ENCODE results near the gene PAPPA2. TPM values are rescaled to one million over a fixed set of nuclear protein-coding genes. Genes with fewer than 3 reads are reported as not detected.
"Not testable (repeated sequence)": the region's sequence is repeated elsewhere in the genome, so short reads cannot be mapped to it uniquely, and the experiment has no call there.

The PAPPA2 gene
- total RNA-seq, 6 experiments from 2014 or later, result 0.53 to 14.8 (median 2.9) TPM

DNA sequence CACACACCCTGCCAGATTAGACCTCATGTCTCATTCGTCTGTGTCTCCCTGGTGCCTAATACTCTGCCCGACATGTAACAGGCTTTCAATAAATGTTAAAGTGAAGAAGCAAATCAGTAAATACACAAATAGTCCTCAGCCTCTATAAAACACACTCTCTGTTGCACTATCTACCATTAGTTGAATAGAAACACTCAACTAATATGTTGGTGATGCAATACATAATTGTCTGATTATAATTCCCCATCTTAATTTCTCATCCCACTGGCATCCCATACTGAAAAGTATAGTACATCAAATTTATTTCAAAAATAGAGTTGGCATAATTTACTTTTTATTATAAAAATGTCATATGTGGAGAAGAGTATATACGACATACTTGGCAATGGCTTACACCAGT lies 162.4 kb downstream of the PAPPA2 start:
- H3K9me3 ChIP-seq, result no peaks in the 10 kb centered on the region
- 74% methylated on average over 3 of the region's 3 CpGs for WGBS (ENCODE audit: insufficient coverage, low coverage, low lambda C conversion rate, missing lambda C conversion rate)
- TF ChIP-seq, protein P1, sequence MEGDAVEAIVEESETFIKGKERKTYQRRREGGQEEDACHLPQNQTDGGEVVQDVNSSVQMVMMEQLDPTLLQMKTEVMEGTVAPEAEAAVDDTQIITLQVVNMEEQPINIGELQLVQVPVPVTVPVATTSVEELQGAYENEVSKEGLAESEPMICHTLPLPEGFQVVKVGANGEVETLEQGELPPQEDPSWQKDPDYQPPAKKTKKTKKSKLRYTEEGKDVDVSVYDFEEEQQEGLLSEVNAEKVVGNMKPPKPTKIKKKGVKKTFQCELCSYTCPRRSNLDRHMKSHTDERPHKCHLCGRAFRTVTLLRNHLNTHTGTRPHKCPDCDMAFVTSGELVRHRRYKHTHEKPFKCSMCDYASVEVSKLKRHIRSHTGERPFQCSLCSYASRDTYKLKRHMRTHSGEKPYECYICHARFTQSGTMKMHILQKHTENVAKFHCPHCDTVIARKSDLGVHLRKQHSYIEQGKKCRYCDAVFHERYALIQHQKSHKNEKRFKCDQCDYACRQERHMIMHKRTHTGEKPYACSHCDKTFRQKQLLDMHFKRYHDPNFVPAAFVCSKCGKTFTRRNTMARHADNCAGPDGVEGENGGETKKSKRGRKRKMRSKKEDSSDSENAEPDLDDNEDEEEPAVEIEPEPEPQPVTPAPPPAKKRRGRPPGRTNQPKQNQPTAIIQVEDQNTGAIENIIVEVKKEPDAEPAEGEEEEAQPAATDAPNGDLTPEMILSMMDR (IDR thresholded peaks at IDR 0.05), result no peak
- TF ChIP-seq POLR2A (IDR thresholded peaks at IDR 0.05), result no peak
- no peak overlapping the region for H3K27ac ChIP-seq
- no peaks in the 10 kb centered on the region for H3K36me3 ChIP-seq
- no peak overlapping the region for H3K4me3 ChIP-seq
- ATAC-seq, result no peak
- no peaks in the 10 kb centered on the region for H3K27me3 ChIP-seq
- no peak for DNase-seq
- intact Hi-C loops (cut with DNase I), result no loop called here
- H3K4me1 ChIP-seq, result no peaks in the 10 kb centered on the region

DNA sequence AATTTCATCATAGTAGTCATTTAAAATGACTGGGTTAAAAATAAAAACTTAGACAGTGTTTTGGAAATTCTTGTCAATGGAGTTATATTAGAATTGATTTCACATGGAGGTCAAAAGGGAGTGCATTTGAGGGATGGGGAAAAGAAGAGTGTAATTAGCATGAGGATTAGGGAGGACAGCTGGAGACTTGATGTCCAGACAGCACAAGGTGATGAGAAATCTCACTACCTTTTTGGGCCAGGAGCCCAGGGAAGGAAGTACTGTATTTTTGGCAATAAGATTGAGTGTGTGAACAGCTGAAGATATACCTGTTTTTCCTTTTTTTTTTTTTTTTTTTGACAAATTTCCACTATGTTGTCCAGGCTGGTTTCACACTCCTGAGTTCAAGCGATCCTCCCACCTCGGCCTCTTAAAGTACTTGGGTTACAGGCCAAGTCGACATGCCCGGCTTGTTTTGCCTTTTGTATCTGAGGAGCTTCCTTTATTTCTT lies 163.6 kb downstream of the PAPPA2 start:
- Histone ChIP-seq H3K4me3 (no peak overlapping the region), H3K27me3 (no peaks in the 10 kb centered on the region), H3K4me1 (no peaks in the 10 kb centered on the region), H3K27ac (no peak overlapping the region), H3K36me3 (no peaks in the 10 kb centered on the region), H3K9me3 (no peaks in the 10 kb centered on the region)
- 80% methylated on average over 4 of the region's 4 CpGs for WGBS (ENCODE audit: insufficient coverage, low coverage, low lambda C conversion rate, missing lambda C conversion rate)
- no peak for ATAC-seq
- DNase-seq, result no peak
- intact Hi-C loops (cut with DNase I), result no loop called here
- no peak for TF ChIP-seq POLR2A (IDR thresholded peaks at IDR 0.05)

DNA sequence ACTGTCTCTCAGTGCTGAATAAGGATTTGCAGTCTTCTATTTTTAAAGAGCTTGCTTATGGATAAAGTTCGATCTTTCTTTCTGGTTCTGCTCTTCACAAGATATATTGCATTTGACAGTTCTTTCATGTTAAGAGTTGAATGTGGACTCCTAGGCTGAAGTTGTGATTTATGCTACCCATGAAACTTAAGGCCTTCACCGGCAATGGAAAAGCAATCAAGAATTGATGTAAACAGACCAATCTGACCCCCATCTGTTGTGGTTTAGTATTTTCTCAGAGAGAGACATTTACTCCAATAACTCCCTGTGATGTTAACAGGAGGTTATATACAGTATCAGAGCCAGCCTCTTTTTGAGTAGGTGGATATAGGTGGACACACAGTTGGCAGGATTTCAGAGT lies 165.8 kb downstream of the PAPPA2 start:
- no peak overlapping the region for H3K4me3 ChIP-seq
- WGBS (ENCODE audit: insufficient coverage, low coverage, low lambda C conversion rate, missing lambda C conversion rate), result 72% methylated on average over 2 of the region's 2 CpGs
- no peak for ATAC-seq
- no peaks in the 10 kb centered on the region for H3K9me3 ChIP-seq
- H3K4me1 ChIP-seq, result no peaks in the 10 kb centered on the region
- TF ChIP-seq POLR2A (IDR thresholded peaks at IDR 0.05), result no peak
- TF ChIP-seq, protein P1 (IDR thresholded peaks at IDR 0.05), result no peak
- H3K27ac ChIP-seq, result no peak overlapping the region
- no peaks in the 10 kb centered on the region for H3K36me3 ChIP-seq
- no peaks in the 10 kb centered on the region for H3K27me3 ChIP-seq
- no peak for DNase-seq
- intact Hi-C loops (cut with DNase I), result no loop called here

DNA sequence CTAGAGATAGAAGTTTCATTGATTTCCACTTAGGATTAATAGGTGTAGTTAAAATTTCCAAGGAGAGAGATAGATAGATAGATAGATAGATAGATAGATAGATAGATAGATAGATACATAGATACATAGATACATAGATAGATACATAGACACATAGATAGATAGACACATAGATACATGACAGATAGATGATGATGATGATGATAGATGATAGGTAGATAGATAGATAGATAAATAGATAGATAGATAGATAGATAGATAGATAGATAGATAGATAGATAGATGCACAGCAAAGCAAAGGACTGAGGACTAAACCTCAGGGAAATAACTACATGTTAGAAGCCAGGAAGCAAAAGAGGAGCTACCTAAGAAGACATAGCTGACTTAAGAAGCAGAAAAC lies 171.8 kb downstream of the PAPPA2 start:
- H3K4me1 ChIP-seq; DNase-seq; H3K36me3 ChIP-seq; H3K27ac ChIP-seq; H3K9me3 ChIP-seq; H3K27me3 ChIP-seq; ATAC-seq; intact Hi-C loops (cut with DNase I); H3K4me3 ChIP-seq: not testable (repeated sequence)

DNA sequence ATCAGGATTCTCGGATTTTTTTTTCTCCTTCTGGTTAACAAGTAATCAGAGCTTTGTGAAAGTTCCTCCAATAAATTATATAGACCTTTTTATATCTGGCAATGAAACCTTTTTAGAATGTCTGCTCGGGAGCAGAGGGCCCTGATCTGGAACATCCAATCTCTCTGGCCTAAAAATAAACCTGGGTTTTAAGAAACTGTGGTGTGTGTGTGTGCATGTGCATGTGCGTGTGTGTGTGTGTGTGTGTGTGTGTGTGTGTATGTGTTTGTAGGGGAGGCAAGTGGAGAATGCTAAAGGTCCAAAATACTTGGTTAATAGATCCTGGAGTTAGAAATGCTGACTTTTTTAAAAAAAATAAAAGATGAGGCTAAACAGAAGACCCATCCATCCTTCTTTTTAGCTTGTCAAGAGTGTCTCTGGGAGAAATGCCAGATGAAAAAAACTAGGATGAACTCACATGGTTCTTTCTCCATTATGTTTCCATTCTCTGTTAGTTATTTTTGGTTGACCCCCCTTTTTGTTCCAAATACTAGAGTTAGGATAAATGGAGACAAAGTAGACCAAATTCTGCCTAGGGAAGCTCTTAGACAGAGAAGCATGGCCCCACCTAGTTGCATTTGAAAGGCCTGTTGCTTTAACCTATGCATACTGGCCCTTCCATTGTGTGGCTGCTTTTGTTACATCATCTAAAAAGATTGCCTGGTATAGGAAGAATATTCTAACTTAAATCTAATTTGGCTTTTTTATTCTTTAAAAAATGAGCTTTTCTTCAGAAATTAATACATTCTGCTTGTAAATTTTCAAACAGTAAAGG lies 175.9 kb downstream of the PAPPA2 start:
- no peaks in the 10 kb centered on the region for H3K4me1 ChIP-seq
- no peaks in the 10 kb centered on the region for H3K9me3 ChIP-seq
- no peak overlapping the region for H3K27ac ChIP-seq
- no peak for DNase-seq
- no peaks in the 10 kb centered on the region for H3K36me3 ChIP-seq
- intact Hi-C loops (cut with DNase I), result no loop called here
- H3K27me3 ChIP-seq, result no peaks in the 10 kb centered on the region
- 64% methylated on average over 3 of the region's 3 CpGs for WGBS (ENCODE audit: insufficient coverage, low coverage, low lambda C conversion rate, missing lambda C conversion rate)
- H3K4me3 ChIP-seq, result no peak overlapping the region
- TF ChIP-seq, protein P1 (IDR thresholded peaks at IDR 0.05), result no peak
- TF ChIP-seq POLR2A (IDR thresholded peaks at IDR 0.05), result no peak
- no peak for ATAC-seq

All from right lobe of liver (tissue), 6 donors.